H1 (cell line): ENCODE results near the gene SMARCC2. TPM values are rescaled to one million over a fixed set of nuclear protein-coding genes. Genes with fewer than 3 reads are reported as not detected.

Experiments used
- ASH2L ChIP-seq: fragments of 200-600, 300-600 bp; sonication (generic); IDR thresholded peaks from one replicate; pipeline ENCODE4 v1.7.1; 2017; ENCODE audit warnings: low read length
- CBX8 ChIP-seq: fragments of 300-800, 300-1000 bp; sonication (generic); IDR thresholded peaks from 2 replicates; pipeline ENCODE4 v1.7.1; 2016; ENCODE audit warnings: low read depth, low read length, borderline replicate concordance
- CEBPB ChIP-seq: IDR thresholded peaks from 2 replicates; pipeline ENCODE4 v1.6.1; 2012; ENCODE audit warnings: low read depth, low read length
- CHD7 ChIP-seq: fragments of 300-600 bp; sonication (generic); IDR thresholded peaks from 2 replicates; pipeline ENCODE4 v1.7.1; 2012; ENCODE audit warnings: low read length, moderate library complexity, mild to moderate bottlenecking, inconsistent platforms; ENCODE audit not compliant: insufficient replicate concordance
- GABPA ChIP-seq: IDR thresholded peaks from 2 replicates; pipeline ENCODE4 v1.6.1; 2011; ENCODE audit warnings: mild to moderate bottlenecking, low read length, moderate library complexity, borderline replicate concordance; ENCODE audit not compliant: insufficient read depth
- MAFK ChIP-seq: IDR thresholded peaks from 2 replicates; pipeline ENCODE4 v1.6.1; 2012; ENCODE audit warnings: low read depth, mild to moderate bottlenecking, improper control_type of control experiment, low read length
- PHF8 ChIP-seq: fragments of 200-600 bp; sonication (generic); conservative IDR thresholded peaks from 2 replicates; pipeline ENCODE4 v1.7.1; 2012; ENCODE audit warnings: low read depth, mild to moderate bottlenecking, inconsistent platforms, low read length, moderate library complexity
- POLR2A ChIP-seq, 2 experiments: IDR thresholded peaks; 1 replicate in 1 of 2; 2 replicates in 1 of 2; pipeline ENCODE4 v1.6.1; 2011; ENCODE audit warnings: low read depth in 2 of 2, low read length in 2 of 2, mild to moderate bottlenecking in 2 of 2; ENCODE audit errors: control extremely low read depth in 1 of 2
- POLR2AphosphoS5 ChIP-seq: IDR thresholded peaks from 2 replicates; pipeline ENCODE4 v1.6.1; 2011; ENCODE audit warnings: low read depth, low read length
- polyA plus RNA-seq, 7 experiments: library from polyadenylated mRNA; depleted of rRNA in 3 of 7; stranded (reverse) in 5 of 7; unstranded in 2 of 7; fragments of >200 nt in 5 of 7; fragments of 200-250 nt in 2 of 7; gene quantifications; 1 replicate in 5 of 7; 2 replicates in 1 of 7; 4 replicates in 1 of 7; pipeline versions ENCODE4 v1.2.1 to v1.2.3, GENCODE V29; 2011 to 2013; ENCODE audit warnings: missing spikeins in 2 of 7, mixed read lengths in 2 of 7
- total RNA-seq: library from RNA; stranded (reverse); fragmentation: NEBNext Ultra II Directional; extraction: Animal tissue kit (Norgen Biotek cat#: 25700); gene quantifications from 2 replicates; pipeline ENCODE4 v1.2.1, GENCODE V29; 2021

SMARCC2 gene
- total and polyA plus RNA-seq, 2 of the 8 experiments (the other 6 are each of a cell fraction or from before 2014, with no cell fraction given), result 33.9 to 78.5 TPM

- TF ChIP-seq CHD7 (no peak), POLR2A (IDR thresholded peaks at IDR 0.05; ENCODE audit: control extremely low read depth in 1 of 2, low read depth in 2 of 2, low read length in 2 of 2) (peak; percentile 93 to 96), ASH2L (no peak), CBX8 (no peak), PHF8 (peak; percentile 76), CEBPB (0 out of 2 replicates have a peak, but pooled peaks have one; percentile 35), POLR2AphosphoS5 (peak; percentile 92), MAFK (no peak), GABPA (no peak)
Observed at GRCh38 chr12:56127888-56128669, 61.2 kb downstream of the SMARCC2 start, which contains the start of gene ESYT1 (continued).
